MG63 (cell line): ENCODE measurements around the gene CXCL11. TPM values are rescaled to one million over a fixed set of nuclear protein-coding genes. Genes with fewer than 3 reads are reported as not detected.
A peak's percentile ranks its signal among the peaks of the same experiment; 100 is the strongest.

Experiments used
- DNase-seq: peaks from one replicate; pipeline ENCODE4 v3.0.0-alpha.2; 2020
- H3K27me3 ChIP-seq: fragments of 250-450 bp; sonication (Bioruptor Pico); 2 replicates; pipeline ENCODE4 v1.5.1; 2020; ENCODE audit warnings: mild to moderate bottlenecking, moderate library complexity
- H3K36me3 ChIP-seq: fragments of 250-450 bp; sonication (Bioruptor Pico); 2 replicates; pipeline ENCODE4 v1.5.1; 2020; ENCODE audit warnings: mild to moderate bottlenecking, moderate library complexity
- H3K4me3 ChIP-seq: fragments of 250-450 bp; sonication (Bioruptor Pico); 2 replicates; pipeline ENCODE4 v1.5.1; 2020; ENCODE audit warnings: mild to moderate bottlenecking, moderate library complexity
- H3K9me3 ChIP-seq: fragments of 250-450 bp; sonication (Bioruptor Pico); 2 replicates; pipeline ENCODE4 v1.5.1; 2020; ENCODE audit warnings: mild to moderate bottlenecking, moderate library complexity
- total RNA-seq: library from RNA; depleted of rRNA; stranded (reverse); fragments of >200 nt; shearing (Covaris generic); gene quantifications from 2 replicates; pipeline ENCODE4 v1.2.3, GENCODE V29; 2014; ENCODE audit warnings: low replicate concordance; rRNA removed

The CXCL11 gene
- 0.66 and 1.3 TPM in 2 replicates for total RNA-seq

DNA sequence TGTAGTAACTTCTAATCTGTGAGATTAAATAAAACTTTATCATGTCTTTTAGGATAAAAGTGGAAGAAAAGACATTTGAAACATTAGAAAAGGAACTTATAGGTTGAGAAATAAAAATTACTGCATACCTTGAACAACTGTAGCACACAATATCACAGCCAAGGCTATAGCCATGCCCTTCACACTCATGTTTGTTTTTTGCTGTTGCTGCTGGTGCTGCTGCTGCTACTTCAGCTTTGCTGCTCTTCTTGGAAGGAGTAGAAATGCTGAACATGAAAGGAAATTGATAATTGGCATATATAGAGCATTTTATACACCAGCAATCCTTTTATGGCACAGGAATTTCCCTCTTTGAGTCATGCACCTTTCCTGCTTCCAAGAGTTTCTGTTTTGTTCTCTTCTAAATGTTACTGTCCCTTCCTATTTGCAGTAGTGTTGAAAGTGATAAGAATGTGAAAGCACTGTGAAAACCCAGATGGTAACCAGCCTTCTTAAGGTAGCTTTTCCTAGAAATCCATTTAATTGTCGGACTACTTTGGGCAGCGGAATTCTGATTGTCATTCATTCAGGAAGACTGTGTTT, at the start of gene CXCL11:
Gene CXCL11, minus strand, starts transcription at position 272 of the 582 bp plus-strand sequence. Its CDS starts 83 bp downstream, at position 189.
- no peaks in the 10 kb centered on the region for H3K36me3 ChIP-seq
- DNase-seq, result no peak
- no peaks in the 10 kb centered on the region for H3K9me3 ChIP-seq
- no peaks in the 10 kb centered on the region for H3K27me3 ChIP-seq
- H3K4me3 ChIP-seq, result no peak within 1 kb of the TSS

DNA sequence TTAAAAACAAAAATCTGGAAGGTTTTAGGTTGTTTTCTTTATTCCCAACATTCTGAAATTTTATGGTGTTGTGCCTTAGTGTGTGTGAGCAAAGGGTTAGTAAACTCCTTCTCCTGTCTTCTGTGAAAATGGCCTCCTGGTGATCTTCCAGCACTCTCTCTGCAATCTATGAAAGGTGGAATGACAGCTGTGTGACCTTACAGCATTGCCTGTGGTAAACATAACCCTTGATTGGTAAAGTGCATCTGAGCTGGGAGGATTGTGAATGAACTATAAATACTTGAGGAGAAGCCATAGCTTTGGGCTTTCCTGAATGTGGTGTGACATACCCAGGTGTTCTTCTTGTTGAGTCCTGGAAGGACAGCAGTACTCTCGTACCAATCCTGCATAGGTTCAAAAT, 48.7 kb upstream of the CXCL11 start:
- no peaks in the 10 kb centered on the region for H3K36me3 ChIP-seq
- H3K9me3 ChIP-seq, result no peaks in the 10 kb centered on the region
- no peak for DNase-seq
- H3K4me3 ChIP-seq, result no peak overlapping the region
- H3K27me3 ChIP-seq, result no peaks in the 10 kb centered on the region

DNA sequence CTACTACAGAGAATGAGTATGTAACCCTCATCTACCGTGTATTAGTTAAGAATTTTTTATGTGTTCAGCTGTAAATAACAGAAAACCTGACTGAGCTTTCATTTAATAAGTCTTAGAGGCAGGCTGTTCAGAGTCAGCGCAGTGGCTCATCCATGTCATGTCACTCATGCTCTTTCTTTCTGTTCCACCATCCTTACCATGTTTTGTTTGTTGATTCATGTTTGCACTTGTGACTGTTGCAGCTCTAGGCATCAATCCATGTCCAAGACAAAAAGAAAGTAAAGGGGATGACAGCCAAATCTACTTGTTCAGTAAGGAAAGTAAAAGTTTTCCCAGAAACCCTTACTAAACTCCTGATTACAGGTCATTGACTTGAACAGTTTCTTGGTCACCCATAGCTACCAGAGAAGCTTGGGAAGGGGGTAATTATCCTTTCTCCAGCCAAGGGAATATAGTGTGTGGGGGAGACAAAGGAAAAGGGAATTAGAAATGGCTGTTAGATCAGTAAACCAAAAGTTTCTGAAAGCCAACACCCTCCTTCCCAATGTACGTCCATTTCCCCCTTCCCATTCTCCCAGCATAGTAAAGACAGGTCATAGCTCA, 47.6 kb upstream of the CXCL11 start:
- no peaks in the 10 kb centered on the region for H3K36me3 ChIP-seq
- DNase-seq, result no peak
- no peak overlapping the region for H3K4me3 ChIP-seq
- H3K9me3 ChIP-seq, result no peaks in the 10 kb centered on the region
- no peaks in the 10 kb centered on the region for H3K27me3 ChIP-seq

DNA sequence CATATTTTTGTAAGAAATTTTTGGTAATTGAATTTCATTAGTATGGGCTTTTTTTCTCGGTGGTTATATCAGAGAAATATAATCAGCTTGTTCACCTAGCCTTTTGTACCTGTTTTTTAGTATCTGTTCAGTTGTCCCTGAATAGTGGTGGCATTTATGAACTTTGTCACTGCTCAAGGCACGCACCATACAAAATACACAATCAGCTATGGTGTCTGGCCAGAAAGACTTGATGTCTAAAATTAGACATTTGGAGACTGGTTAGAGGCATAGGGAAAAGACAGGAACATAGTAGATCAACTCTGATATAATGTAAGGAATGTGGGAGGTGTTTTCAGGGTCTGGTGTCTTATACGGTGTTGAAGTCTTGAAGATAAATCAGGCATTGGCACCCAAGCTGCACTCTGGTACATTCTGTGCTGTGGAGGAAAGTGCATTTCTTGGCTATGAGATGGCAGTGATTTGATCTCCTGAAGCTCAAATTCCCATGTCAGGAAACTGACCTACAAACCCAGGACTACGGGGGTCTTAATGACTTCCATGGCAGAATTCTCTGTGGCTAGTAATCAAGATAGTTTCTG, 42.3 kb upstream of the CXCL11 start:
- no peaks in the 10 kb centered on the region for H3K9me3 ChIP-seq
- H3K27me3 ChIP-seq, result no peaks in the 10 kb centered on the region
- no peaks in the 10 kb centered on the region for H3K36me3 ChIP-seq
- H3K4me3 ChIP-seq, result no peak overlapping the region
- no peak for DNase-seq

DNA sequence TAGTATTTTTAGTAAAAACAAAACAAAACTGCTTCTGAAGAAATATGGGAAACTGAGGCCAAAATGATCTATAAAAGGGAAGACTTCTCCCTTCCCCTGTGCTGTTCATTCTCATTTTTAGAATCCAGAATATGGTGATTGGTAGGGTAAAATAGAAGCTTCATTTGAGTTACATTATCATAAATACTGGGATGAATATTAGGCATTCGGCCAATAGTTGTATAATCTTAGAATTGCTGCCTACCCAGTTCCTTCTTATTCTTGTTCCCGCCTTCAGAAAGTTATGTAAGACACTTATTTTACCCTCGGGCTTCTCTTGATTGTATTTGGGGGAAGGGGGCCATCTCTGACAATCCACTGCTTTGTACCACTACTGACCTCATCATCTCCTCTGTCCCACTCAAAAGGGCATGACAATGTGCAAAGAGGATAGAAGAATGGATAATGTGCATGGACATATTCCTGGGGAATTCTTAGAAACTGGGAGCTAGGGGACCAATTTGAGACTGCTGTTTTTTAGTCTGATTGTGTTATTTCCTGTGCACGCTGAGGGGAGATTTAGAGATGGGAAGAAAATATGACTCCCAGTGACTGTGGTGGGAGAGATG, 39.2 kb upstream of the CXCL11 start:
- no peak overlapping the region for H3K4me3 ChIP-seq
- H3K27me3 ChIP-seq, result no peaks in the 10 kb centered on the region
- no peak for DNase-seq
- H3K36me3 ChIP-seq, result no peaks in the 10 kb centered on the region
- H3K9me3 ChIP-seq, result no peaks in the 10 kb centered on the region

DNA sequence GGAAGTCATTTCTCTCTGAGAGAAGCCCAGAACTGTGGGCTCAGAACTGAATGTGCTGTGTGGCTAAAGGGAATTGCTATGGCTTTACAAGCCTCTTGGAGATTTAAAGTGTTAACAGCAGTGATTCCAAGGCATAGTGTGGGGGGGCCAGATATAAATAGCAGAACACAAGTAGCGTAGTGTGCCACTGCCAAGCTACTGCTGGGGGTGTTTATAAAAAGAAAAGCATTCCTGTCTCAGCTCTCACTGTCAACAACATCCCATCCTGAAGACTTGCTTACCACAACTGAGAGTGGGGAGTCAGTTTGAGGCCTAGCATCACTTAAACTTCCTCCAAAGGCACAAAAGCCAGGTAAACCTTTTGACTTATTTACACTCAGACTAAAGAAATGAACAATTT, 38.6 kb upstream of the CXCL11 start, which contains the start of gene ART3:
Gene ART3, plus strand, starts transcription at position 242 of the 400 bp plus-strand sequence. CDS start 1,181 bp downstream, outside the sequence.
- no peaks in the 10 kb centered on the region for H3K27me3 ChIP-seq
- no peak within 1 kb of the TSS for H3K4me3 ChIP-seq
- H3K9me3 ChIP-seq, result no peaks in the 10 kb centered on the region
- no peak for DNase-seq
- H3K36me3 ChIP-seq, result no peaks in the 10 kb centered on the region

DNA sequence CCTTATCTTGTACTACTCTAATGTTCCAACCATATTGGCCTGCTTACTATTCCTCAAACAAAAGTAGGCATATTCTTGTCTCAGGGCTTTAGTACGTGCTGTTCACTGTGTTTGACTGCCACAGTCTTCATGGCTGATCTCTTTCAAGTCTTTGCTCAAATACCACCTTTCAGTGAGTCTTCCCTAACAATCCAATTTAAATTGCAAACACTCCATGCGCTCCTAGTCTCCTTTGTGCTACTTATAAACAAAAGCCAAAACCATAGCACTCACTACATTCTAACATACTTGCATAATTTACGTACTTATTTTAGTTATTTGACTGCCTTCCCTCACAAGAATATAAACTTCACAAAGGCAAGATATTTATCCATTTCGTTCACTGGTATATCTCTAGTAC, 36.9 kb upstream of the CXCL11 start:
- no peaks in the 10 kb centered on the region for H3K36me3 ChIP-seq
- DNase-seq, result no peak
- H3K4me3 ChIP-seq, result no peak overlapping the region
- H3K9me3 ChIP-seq, result no peaks in the 10 kb centered on the region
- no peaks in the 10 kb centered on the region for H3K27me3 ChIP-seq

DNA sequence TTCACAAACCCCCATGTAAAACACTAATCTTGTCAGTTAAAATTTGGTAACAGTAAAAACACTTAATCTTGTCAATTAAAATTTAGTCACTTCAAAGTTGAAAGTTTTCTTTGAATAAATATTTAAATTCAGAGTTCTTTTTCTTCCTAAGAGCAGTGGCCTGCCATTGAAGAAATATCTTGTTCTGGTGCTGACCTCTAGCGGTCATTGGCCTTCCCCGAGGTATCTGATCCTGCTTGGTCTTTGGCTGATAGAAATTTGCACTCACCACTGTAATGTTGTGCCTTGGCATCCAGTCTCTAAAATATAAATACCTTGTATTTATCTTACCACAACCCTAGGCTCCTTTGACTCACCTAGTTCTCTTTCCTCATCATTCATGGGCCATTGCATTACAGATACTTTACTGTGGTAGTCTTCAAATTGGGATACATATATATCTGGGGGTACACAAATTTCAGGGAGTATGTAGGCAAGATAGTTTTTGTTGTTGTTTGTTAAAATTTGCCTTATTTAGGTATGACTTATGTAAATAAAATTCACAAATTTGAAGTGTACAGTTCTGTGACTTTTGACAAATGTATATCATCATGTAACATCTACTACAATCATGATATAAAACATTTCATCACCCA, 31.9 kb upstream of the CXCL11 start:
- Histone ChIP-seq H3K4me3 (no peak overlapping the region), H3K27me3 (no peaks in the 10 kb centered on the region), H3K36me3 (no peaks in the 10 kb centered on the region), H3K9me3 (no peaks in the 10 kb centered on the region)
- DNase-seq, result peak; percentile 21

DNA sequence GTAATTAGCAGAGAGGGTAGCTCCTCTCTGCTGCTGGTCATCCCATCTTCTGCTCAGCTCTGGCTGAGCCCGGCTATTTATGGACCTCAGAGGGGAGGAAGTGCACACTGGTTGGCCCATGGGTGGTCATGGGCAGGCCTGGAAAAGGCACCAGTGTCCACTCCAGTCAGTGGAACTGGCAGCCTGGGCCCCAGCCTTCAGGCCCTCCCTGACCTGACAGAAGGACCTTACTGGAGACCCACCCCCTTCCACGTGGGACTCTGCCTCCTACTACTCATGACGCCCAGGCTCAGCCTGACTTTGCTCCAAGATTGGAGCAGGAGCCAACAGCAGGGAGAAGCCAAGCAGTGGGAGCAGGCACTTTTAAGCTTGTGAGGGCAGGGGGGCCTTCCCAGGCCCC, 30.7 kb upstream of the CXCL11 start:
- Histone ChIP-seq H3K27me3 (no peaks in the 10 kb centered on the region), H3K36me3 (no peaks in the 10 kb centered on the region), H3K9me3 (no peaks in the 10 kb centered on the region), H3K4me3 (no peak overlapping the region)
- DNase-seq, result no peak

DNA sequence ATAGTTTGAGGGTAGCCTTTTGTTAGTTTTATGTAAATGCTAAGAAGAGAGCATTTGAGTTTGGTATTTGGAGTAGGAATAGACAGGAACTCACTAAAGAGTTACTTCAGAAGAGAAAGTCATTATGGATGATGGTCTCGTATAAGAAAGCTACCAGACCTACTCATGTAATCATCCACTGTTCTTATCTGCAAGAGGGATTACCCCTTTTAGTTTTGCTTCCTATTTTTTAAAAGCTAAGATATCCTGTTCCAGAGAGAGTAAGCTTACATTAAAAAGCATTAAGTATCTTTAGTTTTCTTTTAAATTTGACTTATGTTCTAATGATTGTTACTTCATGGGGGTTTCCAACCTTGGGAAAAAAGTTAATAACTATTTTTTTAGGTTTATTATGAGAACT, 26.1 kb upstream of the CXCL11 start:
- Histone ChIP-seq H3K36me3 (no peaks in the 10 kb centered on the region), H3K27me3 (no peaks in the 10 kb centered on the region; the same call in 1 of the 2 replicates), H3K9me3 (no peaks in the 10 kb centered on the region), H3K4me3 (no peak overlapping the region)
- DNase-seq, result no peak

DNA sequence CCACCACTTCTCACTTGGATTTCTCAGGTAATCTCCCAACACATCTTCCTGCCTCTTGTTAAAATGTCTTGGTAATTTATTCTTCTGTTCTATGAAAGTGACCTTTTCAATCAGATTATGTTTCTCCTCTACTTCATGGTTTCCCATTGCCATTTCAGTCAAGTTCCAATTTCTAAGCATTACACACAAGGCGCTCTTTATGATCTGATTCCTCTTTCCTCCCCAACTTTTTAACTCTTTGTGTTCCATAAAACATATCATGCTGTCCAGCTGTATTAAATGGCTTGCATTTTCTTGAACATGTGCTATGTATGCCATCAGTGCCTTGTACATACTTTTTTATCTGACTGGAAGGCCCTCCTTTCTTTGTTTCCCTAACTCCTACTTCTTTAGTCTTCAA, 25.6 kb upstream of the CXCL11 start:
- Histone ChIP-seq H3K4me3 (no peak overlapping the region), H3K27me3 (no peaks in the 10 kb centered on the region; the same call in 1 of the 2 replicates), H3K9me3 (no peaks in the 10 kb centered on the region), H3K36me3 (no peaks in the 10 kb centered on the region)
- DNase-seq, result no peak

DNA sequence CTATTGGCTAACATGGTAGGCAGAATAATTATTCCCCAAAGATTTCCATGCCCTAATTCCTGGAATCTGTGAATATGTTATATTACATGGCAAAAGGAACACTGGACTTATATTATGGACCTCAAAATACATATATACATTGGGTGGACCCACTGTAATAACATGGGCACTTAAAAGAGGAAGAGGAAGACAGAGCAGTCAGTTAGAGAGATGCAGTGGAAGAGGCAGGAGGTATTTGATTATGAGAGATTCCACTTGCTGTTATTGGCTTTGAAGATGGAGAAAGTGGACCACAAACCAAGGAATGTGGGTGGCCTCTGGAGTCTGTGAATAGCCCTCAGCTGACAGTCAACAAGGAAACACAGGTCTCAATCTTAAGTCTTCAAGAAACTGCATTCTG, 24.6 kb upstream of the CXCL11 start:
- Histone ChIP-seq H3K27me3 (no peaks in the 10 kb centered on the region; the same call in 1 of the 2 replicates), H3K4me3 (no peak overlapping the region), H3K9me3 (no peaks in the 10 kb centered on the region), H3K36me3 (no peaks in the 10 kb centered on the region)
- DNase-seq, result no peak

DNA sequence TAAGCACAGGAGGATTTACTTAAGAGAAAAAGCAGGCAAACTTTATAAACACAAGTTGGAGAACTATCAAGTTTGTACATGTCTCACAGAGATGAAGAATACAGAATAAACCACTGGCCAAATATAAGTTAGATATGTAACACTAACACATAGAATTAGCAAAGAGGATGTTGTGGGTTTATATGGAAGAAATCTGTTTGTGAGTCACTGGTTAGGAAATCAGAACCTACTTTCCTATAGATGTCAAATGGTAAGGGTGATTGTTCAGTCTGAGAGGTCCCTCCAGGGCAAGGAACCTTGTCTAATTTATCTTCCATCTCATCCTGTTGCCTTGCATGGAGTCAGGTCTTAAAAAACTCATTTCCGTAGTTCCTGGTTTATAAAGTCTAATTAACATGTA, 23.9 kb upstream of the CXCL11 start:
- H3K36me3 ChIP-seq, result no peaks in the 10 kb centered on the region
- no peaks in the 10 kb centered on the region; the same call in 1 of the 2 replicates for H3K27me3 ChIP-seq
- H3K4me3 ChIP-seq, result no peak overlapping the region
- H3K9me3 ChIP-seq, result no peaks in the 10 kb centered on the region
- no peak for DNase-seq

DNA sequence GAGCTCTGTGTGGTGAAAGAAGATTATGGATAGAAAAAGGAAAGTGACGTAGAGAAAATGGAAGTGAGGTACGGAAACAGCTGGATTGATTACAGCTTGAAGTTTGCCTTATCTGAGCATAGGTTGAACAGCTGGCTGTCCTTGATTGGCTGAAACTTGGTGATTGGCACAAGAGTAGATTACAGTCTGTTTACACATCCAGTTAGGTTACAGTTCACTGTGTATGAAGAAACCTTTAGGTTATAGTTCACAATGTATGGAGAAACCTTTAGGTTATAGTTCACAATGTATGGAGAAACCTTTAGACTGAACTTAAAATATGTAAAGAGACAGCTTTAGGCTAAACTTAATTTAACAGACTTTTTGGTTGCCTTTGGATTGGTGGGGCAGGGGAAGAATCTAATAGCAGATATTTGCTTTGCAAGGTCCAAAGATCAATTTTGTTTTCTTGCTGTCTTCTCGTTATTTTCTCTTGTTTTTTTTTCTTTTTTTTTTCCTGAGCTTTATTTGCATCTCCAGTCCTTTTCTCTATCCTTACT, 23.1 kb upstream of the CXCL11 start:
- no peaks in the 10 kb centered on the region for H3K9me3 ChIP-seq
- no peaks in the 10 kb centered on the region for H3K36me3 ChIP-seq
- H3K27me3 ChIP-seq, result no peaks in the 10 kb centered on the region; the same call in 1 of the 2 replicates
- DNase-seq, result no peak
- no peak overlapping the region for H3K4me3 ChIP-seq

DNA sequence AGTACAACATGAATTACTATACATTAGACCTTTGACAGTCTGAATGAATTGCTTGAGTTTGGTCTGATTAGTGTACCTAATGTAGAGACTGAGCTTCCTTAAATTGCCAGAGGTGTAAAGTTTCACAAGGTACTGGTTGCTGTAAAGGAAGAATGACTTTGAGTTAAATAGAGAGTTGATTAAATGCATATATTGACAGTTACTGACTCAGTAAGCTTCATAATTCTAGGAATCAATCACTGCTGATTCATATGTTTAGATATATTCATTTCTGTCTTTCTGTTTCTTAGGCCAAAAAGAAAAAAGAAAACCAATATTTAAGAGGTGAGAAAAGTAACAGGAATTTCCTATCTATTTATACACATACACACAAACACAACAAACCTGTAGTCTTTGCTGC, 22.4 kb upstream of the CXCL11 start:
- Histone ChIP-seq H3K9me3 (no peaks in the 10 kb centered on the region), H3K27me3 (no peaks in the 10 kb centered on the region; the same call in 1 of the 2 replicates)

DNA sequence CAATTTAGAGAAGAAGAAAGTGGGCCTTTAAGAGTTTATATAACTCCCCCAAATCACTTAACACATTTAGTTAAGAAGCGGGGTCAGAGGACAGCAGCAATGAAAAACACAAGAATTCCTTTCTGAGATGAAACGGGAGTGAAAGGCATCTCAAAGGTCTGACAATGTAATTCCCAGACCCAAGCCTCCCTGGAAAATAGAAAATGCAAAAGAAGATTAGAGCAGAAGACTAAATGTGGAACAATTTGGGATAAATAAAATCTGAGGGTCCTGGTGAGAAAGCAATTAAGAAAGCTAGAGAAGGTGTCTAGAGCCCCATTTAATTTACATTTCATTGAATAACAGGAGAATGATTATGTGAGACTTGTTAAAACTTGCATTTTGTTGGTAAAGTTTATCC, 19.6 kb upstream of the CXCL11 start:
- H3K4me3 ChIP-seq, result no peak overlapping the region
- H3K36me3 ChIP-seq, result no peaks in the 10 kb centered on the region
- no peaks in the 10 kb centered on the region; the same call in 1 of the 2 replicates for H3K27me3 ChIP-seq
- no peak for DNase-seq
- no peaks in the 10 kb centered on the region for H3K9me3 ChIP-seq

More for the DNA sequence above, 22.4 kb upstream of the CXCL11 start:
- Histone ChIP-seq H3K4me3 (no peak overlapping the region), H3K36me3 (no peaks in the 10 kb centered on the region)
- no peak for DNase-seq

DNA sequence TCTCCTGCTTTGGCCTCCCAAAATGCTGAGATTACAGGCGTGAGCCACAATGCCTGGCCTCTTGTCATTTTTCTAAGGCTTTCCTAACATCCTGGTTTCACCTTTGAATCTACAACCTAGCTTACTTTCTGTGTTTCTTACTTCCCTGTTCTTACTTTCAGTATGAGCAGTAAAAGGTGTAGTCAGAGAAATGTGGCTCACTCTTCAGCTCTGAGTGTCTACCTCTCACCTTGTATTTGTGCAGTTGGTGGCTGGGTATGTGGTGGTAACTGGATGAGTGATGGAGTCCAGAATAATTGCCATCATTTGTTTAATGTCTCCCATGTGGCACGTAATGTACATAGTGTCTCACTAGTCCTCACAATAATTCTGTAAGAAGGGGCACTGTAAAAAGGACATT, 19.1 kb upstream of the CXCL11 start:
- no peak for DNase-seq
- H3K4me3 ChIP-seq, result no peak overlapping the region
- no peaks in the 10 kb centered on the region for H3K36me3 ChIP-seq
- no peaks in the 10 kb centered on the region for H3K9me3 ChIP-seq
- H3K27me3 ChIP-seq, result no peaks in the 10 kb centered on the region; the same call in 1 of the 2 replicates
